ENCODE results near the gene ANLN. TPM values are rescaled to one million over a fixed set of nuclear protein-coding genes. Genes with fewer than 3 reads are reported as not detected.

ANLN gene
- total RNA-seq, 4 donors from 2014 or later = 9.4 to 17.3 (median 13.5) TPM

- no peak for DNase-seq (ENCODE audit: low spot score in 2 of 2)
Measured at GRCh38 chr7:36469236-36469635, 79.6 kb downstream of the ANLN start.

GRCh38 chr7:36472141-36472729 is 82.6 kb downstream of the ANLN start:
- intact Hi-C loops (cut with DNase I; ENCODE audit: low total_unique reads) = no loop called here
- TF ChIP-seq CTCF (IDR thresholded peaks at IDR 0.05) (no peak), POLR2A (IDR thresholded peaks at IDR 0.05) (no peak)
- DNase-seq (ENCODE audit: low spot score in 2 of 2) = no peak
- no peak overlapping the region for H3K4me3 ChIP-seq (ENCODE audit: low read depth, poor library complexity, severe bottlenecking)
- 80 to 87% methylated on average over 3 of the region's 3 CpGs for WGBS, 2 donors

More at GRCh38 chr7:36469236-36469635, 79.6 kb downstream of the ANLN start:
- intact Hi-C loops (cut with DNase I; ENCODE audit: low total_unique reads) = no loop called here
- no peak for TF ChIP-seq CTCF (IDR thresholded peaks at IDR 0.05)
- TF ChIP-seq POLR2A (IDR thresholded peaks at IDR 0.05) = no peak
- no peak overlapping the region for H3K4me3 ChIP-seq (ENCODE audit: low read depth, poor library complexity, severe bottlenecking)

- no peak overlapping the region for H3K4me3 ChIP-seq (ENCODE audit: low read depth, poor library complexity, severe bottlenecking)
- 70 to 71% methylated on average over 10 to 12 of the region's 12 CpGs for WGBS, 2 donors
- intact Hi-C loops (cut with DNase I; ENCODE audit: low total_unique reads) = no loop called here
- no peak for TF ChIP-seq POLR2A (IDR thresholded peaks at IDR 0.05)
- no peak for TF ChIP-seq CTCF (IDR thresholded peaks at IDR 0.05)
- DNase-seq (ENCODE audit: low spot score in 2 of 2) = no peak
Measured at GRCh38 chr7:36473454-36474282, 84.0 kb downstream of the ANLN start.

- 42 to 48% methylated on average over 6 of the region's 6 CpGs for WGBS, 2 donors
- no peak for DNase-seq (ENCODE audit: low spot score in 2 of 2)
- intact Hi-C loops (cut with DNase I; ENCODE audit: low total_unique reads) = no loop called here
- no peak for TF ChIP-seq POLR2A (IDR thresholded peaks at IDR 0.05)
- TF ChIP-seq CTCF (IDR thresholded peaks at IDR 0.05) = no peak
- H3K4me3 ChIP-seq (ENCODE audit: low read depth, poor library complexity, severe bottlenecking) = no peak overlapping the region
Measured at GRCh38 chr7:36474283-36475010, 84.8 kb downstream of the ANLN start.

GRCh38 chr7:36475011-36475342 is 85.3 kb downstream of the ANLN start:
- intact Hi-C loops (cut with DNase I; ENCODE audit: low total_unique reads) = no loop called here
- H3K4me3 ChIP-seq (ENCODE audit: low read depth, poor library complexity, severe bottlenecking) = no peak overlapping the region
- no peak for TF ChIP-seq CTCF (IDR thresholded peaks at IDR 0.05)
- no peak for TF ChIP-seq POLR2A (IDR thresholded peaks at IDR 0.05)
- DNase-seq (ENCODE audit: low spot score in 2 of 2) = no peak

Data from lower leg skin (tissue), 4 donors.